A204.1 (cell line): ENCODE data around the gene DTD2.
"Not testable (repeated sequence)": the region's sequence is repeated elsewhere in the genome, so short reads cannot be mapped to it uniquely, and the experiment has no call there.

Experiments used
- FAIRE-seq: peaks from 2 replicates; lab custom pipeline; 2012; peaks lifted over from hg19 to GRCh38; lab: Jason Lieb, UNC

The DTD2 gene

DNA sequence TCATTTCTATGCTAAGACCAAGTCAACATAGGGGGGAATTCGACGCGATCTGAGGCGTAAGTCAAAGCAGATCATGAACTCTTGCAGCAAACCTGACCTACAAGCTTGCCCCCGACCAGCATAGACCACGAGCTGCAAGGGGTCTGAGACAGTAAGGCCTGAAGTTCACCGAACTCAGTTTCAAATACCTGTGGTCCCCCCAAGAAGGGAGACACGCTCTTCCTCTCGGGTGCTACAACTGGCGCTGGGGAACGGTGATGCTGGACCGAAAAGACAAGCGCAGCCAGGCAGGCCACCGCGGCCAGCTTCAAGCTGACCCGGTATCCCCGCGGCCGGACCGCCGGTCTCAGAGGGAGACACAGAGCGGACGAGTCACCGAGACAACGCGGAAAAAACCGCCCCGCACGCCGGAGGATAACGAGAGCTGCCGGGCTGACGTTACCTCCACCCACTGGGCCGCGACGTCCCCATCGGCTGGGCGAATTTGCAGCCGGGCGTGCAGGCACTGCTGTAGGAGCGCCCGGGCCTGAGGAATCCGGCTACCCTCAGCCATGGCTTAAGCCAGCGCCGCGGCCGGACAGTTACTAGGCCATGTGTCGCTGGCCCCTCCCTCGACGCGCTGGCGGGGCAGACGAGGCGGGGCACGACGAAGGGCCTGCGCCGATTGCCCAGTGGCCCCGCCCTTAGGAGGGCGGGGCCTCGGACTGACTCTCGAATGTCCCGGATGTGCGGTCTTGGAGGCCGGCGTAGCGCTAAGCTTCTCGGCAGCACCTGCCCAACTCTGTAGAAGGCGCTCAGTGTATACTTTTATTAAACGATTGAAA is at the start of gene DTD2:
Gene DTD2 (minus strand): TSS at position 666 of the 824 bp plus-strand sequence. CDS start 113 bp downstream, at position 553.
- peak; percentile 97 for FAIRE-seq

GRCh38 chr14:31505411-31505810 is 48.1 kb upstream of the DTD2 start:
- FAIRE-seq: no peak

GRCh38 chr14:31501870-31502269 is 44.6 kb upstream of the DTD2 start:
- FAIRE-seq: no peak

DNA sequence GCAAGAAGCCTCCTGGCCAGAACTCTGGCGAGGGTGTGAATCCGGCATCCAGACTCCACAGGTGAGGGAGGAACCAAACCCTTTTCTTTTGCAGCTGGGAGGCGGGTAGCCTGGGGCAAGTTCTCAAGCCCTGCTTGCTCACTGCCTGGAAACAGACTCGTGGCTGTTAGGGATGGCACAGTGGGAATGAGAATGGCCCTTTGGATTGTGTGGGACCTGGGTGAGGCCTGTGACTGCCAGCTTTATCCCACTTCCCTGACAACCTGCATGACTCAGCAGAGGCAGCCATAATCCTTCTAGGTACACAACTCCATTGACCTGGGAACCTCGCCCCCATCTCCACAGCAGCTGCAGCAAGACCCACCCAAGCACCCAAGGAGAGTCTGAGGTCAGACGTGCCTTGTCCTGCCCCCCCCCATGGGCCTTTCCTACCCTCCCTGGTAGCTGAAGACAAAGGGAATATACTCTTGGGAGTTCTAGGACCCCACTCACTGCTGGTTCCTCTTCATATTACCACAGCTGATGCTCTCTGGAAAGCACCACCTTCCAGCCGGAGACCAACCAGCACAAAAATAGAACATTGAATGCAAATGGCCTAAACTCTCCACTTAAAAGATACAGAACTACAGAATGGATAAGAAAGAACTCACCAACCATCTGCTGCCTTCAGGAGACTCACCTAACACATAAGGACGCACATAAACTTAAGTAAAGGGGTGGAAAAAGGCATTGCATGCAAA is 35.6 kb upstream of the DTD2 start:
- no peak for FAIRE-seq

GRCh38 chr14:31489691-31490090 is 32.4 kb upstream of the DTD2 start:
- no peak for FAIRE-seq

DNA sequence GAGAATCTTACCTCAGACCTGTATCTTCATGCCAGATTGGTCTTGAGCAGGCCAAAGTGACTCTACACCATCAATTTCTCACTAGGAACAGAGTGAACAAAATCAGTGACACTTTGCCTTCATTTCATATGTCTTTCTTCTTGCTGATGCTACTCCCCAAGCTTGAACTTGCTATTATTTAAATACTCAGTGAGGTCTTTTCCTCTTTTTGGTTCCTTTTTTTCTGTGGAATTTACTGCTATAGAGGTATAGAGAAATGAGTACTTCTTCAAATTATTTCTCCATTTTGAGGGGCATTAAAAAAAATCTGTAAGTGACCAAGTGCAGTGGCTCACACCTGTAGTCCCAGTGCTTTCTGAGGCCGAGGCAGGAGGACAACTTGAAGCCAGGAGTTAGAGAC is 30.6 kb upstream of the DTD2 start, which contains the start of gene GPR33:
Gene GPR33 (minus strand): TSS at position 154 of the 400 bp plus-strand sequence. CDS start 4,074 bp downstream, outside the sequence.
- FAIRE-seq: no peak

- FAIRE-seq: no peak
These were observed 29.5 kb upstream of the DTD2 start for GRCh38 chr14:31486764-31487163.

DNA sequence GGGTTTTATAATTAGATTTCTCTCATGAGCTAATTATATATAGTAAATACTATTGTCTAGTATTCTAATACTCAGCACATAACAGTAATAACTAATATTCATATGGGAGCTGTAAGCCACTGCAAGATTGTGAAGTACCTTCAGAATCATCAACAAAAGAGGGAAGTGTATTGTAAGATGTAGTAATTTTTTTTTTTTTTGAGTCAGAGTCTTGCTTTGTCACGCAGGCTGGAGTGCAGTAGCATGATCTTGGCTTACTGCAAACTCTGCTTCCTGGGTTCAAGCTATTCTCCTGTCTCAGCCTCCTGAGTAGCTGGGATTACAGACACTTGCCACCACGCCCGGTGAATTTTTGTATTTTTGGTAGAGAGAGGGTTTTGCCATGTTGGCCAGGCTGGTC is 27.4 kb upstream of the DTD2 start:
- no peak for FAIRE-seq

DNA sequence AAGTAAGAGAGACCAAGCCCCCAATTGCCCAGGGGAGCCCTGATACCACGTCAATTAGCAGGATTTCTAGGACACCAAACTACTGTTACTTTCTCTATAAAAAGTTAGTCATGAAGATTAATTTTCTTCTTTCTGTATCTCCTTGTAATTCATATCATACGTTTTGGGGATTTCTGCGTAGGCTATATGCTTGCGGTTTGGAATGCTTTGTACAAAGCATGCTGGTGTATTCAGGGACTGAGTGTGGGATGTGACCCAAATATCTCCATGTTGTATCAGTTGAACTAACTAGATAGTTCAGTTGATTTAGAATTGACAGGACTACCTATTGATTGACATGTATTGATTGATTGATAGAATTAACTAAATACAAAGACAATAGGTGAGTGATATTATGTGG is 22.9 kb upstream of the DTD2 start:
- no peak for FAIRE-seq

DNA sequence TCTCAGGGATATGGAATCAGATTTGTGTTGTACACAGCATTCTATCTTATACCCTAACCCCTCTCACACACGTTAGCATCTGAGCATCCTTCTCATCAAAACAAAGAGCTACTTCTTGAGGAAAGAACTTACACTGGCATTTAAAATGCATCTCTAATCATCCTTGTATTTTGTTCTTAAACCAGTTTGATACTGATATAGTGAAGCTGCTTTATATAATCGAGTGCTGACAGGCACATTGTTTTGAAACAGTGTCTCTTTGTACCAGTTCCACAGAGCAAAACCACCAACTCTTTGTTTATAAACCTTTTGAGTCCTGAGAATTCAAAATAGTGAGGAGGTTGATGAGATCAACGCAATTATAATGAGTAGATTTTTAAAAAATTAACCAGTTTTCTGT is 21.7 kb upstream of the DTD2 start:
- no peak for FAIRE-seq

GRCh38 chr14:31477248-31477647 is 19.9 kb upstream of the DTD2 start:
- FAIRE-seq: no peak

GRCh38 chr14:31476131-31476866 is 19.0 kb upstream of the DTD2 start:
- FAIRE-seq: no peak

GRCh38 chr14:31466554-31466953 is 9.2 kb upstream of the DTD2 start:
- FAIRE-seq: no peak

- FAIRE-seq: no peak
These were observed 7.8 kb upstream of the DTD2 start for GRCh38 chr14:31465111-31465510.

GRCh38 chr14:31462450-31462849 is 5.1 kb upstream of the DTD2 start:
- FAIRE-seq: not testable (repeated sequence)

DNA sequence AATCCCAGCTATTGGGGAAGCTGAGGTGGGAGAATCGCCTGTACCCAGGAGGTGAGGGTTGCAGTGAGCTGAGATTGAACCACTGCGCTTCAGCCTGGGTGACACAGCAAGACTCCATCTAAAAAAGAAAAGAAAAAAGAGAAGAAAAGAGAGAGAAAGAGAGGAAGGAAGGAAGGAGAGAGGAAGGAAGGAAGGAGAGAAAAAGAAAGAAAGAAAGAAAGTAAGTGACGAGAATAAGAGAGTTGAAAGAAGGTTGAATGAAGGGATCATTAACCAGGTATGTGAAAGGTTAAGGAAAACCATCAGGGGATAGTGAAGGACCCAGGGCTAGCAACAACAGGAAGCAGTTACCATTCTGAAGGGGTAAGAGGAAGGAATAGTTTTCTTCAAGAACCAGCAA is 4.2 kb upstream of the DTD2 start:
- FAIRE-seq: no peak

DNA sequence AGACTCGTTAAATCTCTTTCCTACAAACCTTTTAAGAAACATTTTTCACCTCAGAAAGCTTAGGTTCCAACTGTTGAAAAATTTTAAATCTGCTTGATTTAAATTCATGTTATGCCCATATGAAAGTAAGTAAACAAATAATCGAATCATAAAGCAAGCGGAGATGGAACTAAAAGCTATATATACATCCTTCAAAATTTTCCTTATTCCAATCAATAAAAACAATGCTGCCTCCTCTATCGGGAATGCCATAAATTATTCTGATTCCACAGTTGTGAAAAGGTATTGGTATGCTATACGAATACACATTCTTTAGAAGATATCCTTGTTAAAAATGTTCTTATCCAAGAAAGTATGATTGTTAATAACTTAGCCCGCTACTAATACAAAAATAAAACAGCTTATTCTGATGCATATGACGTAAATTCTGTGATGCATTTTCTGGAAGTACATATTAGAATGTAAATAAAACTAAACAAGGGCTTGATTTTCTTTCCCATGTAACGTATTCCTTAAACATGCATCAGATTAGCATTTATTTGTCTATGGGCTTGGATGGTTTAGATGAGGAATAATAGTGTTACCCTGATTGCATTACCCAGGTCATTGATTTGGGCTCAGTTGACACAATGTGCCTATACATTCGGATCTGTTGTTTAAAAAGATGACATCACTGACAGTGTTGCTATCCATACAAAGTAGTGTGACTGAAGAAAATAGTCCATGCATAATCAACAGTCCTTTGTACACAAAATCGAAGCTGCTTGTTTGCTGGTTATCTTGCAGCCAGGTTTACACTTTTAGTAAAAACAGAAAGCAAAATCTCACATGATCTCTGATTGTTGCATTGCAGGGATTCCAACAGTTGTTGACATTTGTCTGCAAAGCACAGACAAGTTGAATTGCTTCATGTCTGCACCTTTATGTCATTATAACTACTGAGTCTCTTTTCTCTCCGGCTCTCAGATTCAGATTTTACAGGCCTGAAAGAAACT is 656 bp upstream of the DTD2 start:
- no peak for FAIRE-seq

DNA sequence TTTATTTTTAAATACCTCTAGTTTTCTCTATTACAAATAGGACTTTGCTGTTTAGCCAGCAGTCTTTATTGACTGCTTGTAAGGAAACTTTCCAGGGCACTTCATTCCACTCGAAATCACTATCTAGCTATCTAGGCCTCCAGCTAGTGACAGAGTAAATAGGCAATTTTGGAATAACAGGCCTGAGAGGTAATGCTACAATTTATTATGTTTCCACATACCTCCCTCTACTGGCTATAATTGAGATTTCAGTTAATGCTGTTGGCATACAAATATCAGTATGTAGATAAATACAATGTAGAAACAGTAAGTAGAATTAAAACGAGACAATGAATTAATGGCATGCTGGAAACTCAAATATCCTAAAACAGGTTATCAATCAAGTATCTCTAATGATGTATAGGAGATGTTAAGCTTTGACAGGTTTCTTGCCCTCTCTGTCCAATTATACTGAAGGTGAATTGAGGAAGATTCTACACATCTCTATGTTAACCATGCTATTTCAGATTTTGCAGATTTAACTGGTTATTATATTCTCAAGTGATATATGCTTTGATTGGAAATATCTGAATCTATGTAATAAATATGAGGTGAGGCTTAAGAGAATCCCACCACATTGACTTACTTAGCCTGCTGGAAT is 7.2 kb downstream of the DTD2 start:
- FAIRE-seq: peak; percentile 95

GRCh38 chr14:31449136-31449535 is 8.2 kb downstream of the DTD2 start:
- no peak for FAIRE-seq

GRCh38 chr14:31445703-31446102 is 11.6 kb downstream of the DTD2 start:
- no peak for FAIRE-seq

- FAIRE-seq: no peak
These were observed 15.0 kb downstream of the DTD2 start for GRCh38 chr14:31442284-31442683.
